B cell (primary cell): ENCODE measurements around the gene GNAS. TPM values are rescaled to one million over a fixed set of nuclear protein-coding genes. Genes with fewer than 3 reads are reported as not detected.

Source experiments
- ATAC-seq: fragments of 200-7000 bp; cut with Tn5 transposase; one replicate; pipeline ENCODE4 v1.10.0; 2021; ENCODE audit warnings: low read depth, mild to moderate bottlenecking, moderate number of reproducible peaks, moderate library complexity
- CTCF ChIA-PET: fragments of 350-600 bp; sonication (Branson Sonifier 250); formaldehyde crosslinking; loops from one replicate; lab custom pipeline; 2021; ENCODE audit warnings: antibody characterized with exemption, inconsistent platforms; lab: Charles Lee
- POLR2A ChIA-PET: fragments of 350-600 bp; sonication (Branson Sonifier 250); formaldehyde crosslinking; loops from one replicate; lab custom pipeline; 2021; ENCODE audit warnings: antibody characterized with exemption; lab: Charles Lee
- DNase-seq: peaks from one replicate; pipeline ENCODE4 v3.0.0; 2013
- H2AFZ ChIP-seq: 2 replicates; pipeline ENCODE4 v1.6.1; 2012; ENCODE audit warnings: mild to moderate bottlenecking, low read depth, low read length; ENCODE audit not compliant: insufficient read depth, poor library complexity, severe bottlenecking
- H3K27ac ChIP-seq, 2 donors: 1 replicate in 1 of 2; 2 replicates in 1 of 2; pipeline ENCODE4 v1.5.1; 2012 to 2013; ENCODE audit warnings: low read length in 2 of 2, mild to moderate bottlenecking in 2 of 2, moderate library complexity in 1 of 2
- H3K27me3 ChIP-seq, 4 experiments: fragments of 200-600 bp in 1 of 4; sonication (generic) in 1 of 4; replicated peaks in 1 of 4; 1 replicate in 2 of 4; 2 replicates in 2 of 4; pipeline versions ENCODE4 v1.6.1 to v1.7.0; 2013 to 2016; ENCODE audit warnings: low read length in 3 of 4, mild to moderate bottlenecking in 2 of 4, mixed read lengths in 1 of 4, moderate library complexity in 1 of 4; ENCODE audit not compliant: insufficient read depth in 4 of 4, control insufficient read depth in 3 of 4; ENCODE audit errors: control extremely low read depth in 1 of 4
- H3K36me3 ChIP-seq, 2 experiments: replicated peaks in 1 of 2; 1 replicate in 1 of 2; 2 replicates in 1 of 2; pipeline versions ENCODE4 v1.6.1 to v1.7.1; 2013; ENCODE audit warnings: low read length in 1 of 2; ENCODE audit not compliant: insufficient read depth in 2 of 2, control insufficient read depth in 1 of 2; ENCODE audit errors: control extremely low read depth in 1 of 2, extremely low read depth in 1 of 2
- H3K4me1 ChIP-seq, 2 donors: fragments of 200-600 bp in 1 of 2; sonication (generic) in 1 of 2; 1 replicate in 1 of 2; 2 replicates in 1 of 2; pipeline versions ENCODE4 v1.5.1 to v1.6.1; 2013 to 2017; ENCODE audit warnings: low read length in 2 of 2; ENCODE audit not compliant: control insufficient read depth in 2 of 2, insufficient read depth in 2 of 2
- H3K4me2 ChIP-seq: replicated peaks from 2 replicates; pipeline ENCODE3; 2012; ENCODE audit warnings: mild to moderate bottlenecking, low read depth, low read length; ENCODE audit not compliant: poor library complexity, severe bottlenecking
- H3K4me3 ChIP-seq, 5 experiments: fragments of 200-600 bp in 1 of 5; sonication (generic) in 1 of 5; 1 replicate in 3 of 5; 2 replicates in 2 of 5; pipeline versions ENCODE4 v1.5.1 to v1.7.0; 2011 to 2016; ENCODE audit warnings: low read length in 4 of 5, mild to moderate bottlenecking in 4 of 5, low read depth in 2 of 5, control low read depth in 1 of 5, moderate library complexity in 1 of 5; ENCODE audit not compliant: insufficient read depth in 1 of 5; ENCODE audit errors: control extremely low read depth in 1 of 5, extremely low read depth in 1 of 5
- H3K79me2 ChIP-seq: fragments of 200-600 bp; sonication (generic); one replicate; pipeline ENCODE4 v1.6.0; 2016; ENCODE audit warnings: low read length; ENCODE audit not compliant: control insufficient read depth, insufficient read depth
- H3K9ac ChIP-seq: fragments of 200-600 bp; sonication (generic); 2 replicates; pipeline ENCODE4 v1.6.1; 2017; ENCODE audit warnings: mild to moderate bottlenecking, low read length, moderate library complexity
- H3K9me3 ChIP-seq, 3 donors: one replicate each; pipeline versions ENCODE4 v1.6.1 to v1.7.1; 2013; ENCODE audit warnings: low read length in 2 of 3; ENCODE audit not compliant: control insufficient read depth in 2 of 3, insufficient read depth in 1 of 3; ENCODE audit errors: control extremely low read depth in 1 of 3
- H4K20me1 ChIP-seq: 2 replicates; pipeline ENCODE4 v1.6.0; 2012; ENCODE audit warnings: mild to moderate bottlenecking, low read length; ENCODE audit not compliant: insufficient read depth, control insufficient read depth, poor library complexity, severe bottlenecking
- H3K27ac Mint-ChIP-seq: one replicate; pipeline ENCODE4 v1.8.0; 2021; ENCODE audit warnings: mixed read lengths
- H3K27me3 Mint-ChIP-seq: one replicate; pipeline ENCODE4 v1.8.0; 2021; ENCODE audit warnings: mixed read lengths
- H3K4me1 Mint-ChIP-seq: one replicate; pipeline ENCODE4 v1.8.0; 2021; ENCODE audit warnings: mixed read lengths
- H3K4me3 Mint-ChIP-seq: one replicate; pipeline ENCODE4 v1.8.0; 2021; ENCODE audit warnings: mixed read lengths
- H3K9me3 Mint-ChIP-seq: one replicate; pipeline ENCODE4 v1.8.0; 2022; ENCODE audit warnings: mixed read lengths; ENCODE audit not compliant: insufficient read depth
- EZH2 ChIP-seq: IDR thresholded peaks from 2 replicates; pipeline ENCODE4 v1.6.1; 2012; ENCODE audit warnings: borderline replicate concordance, low read depth, mild to moderate bottlenecking, moderate library complexity, low read length; ENCODE audit not compliant: insufficient read depth, poor library complexity, severe bottlenecking
- WGBS: methylation state at CpG from one replicate; pipeline ENCODE4 v1.1.5; 2013; ENCODE audit warnings: missing lambda C conversion rate; ENCODE audit not compliant: insufficient coverage; 5-methylcytosine and 5-hydroxymethylcytosine counted together
- intact Hi-C: fragments of 100-400 bp; cut with micrococcal nuclease; formaldehyde crosslinking; loops from one replicate; pipeline ENCODE4 v1.10.0; 2022
- polyA plus RNA-seq: library from polyadenylated mRNA; depleted of rRNA; stranded (reverse); fragments of >200 nt; gene quantifications from 2 replicates; pipeline ENCODE4 v1.2.3, GENCODE V29; 2012
- total RNA-seq, 2 donors: library from RNA; stranded (reverse); fragments of 120-200 nt in 1 of 2; gene quantifications; 1 replicate in 1 of 2; 2 replicates in 1 of 2; pipeline versions ENCODE4 v1.2.3 to v1.2.4, GENCODE V29; 2013 to 2022
- TF ChIP-seq, protein P1 (sequence below): fragments of 200-600 bp; IDR thresholded peaks from one replicate; pipeline ENCODE4 v1.8.0; 2022; ENCODE audit warnings: antibody characterized with exemption, mild to moderate bottlenecking

The GNAS gene
- total and polyA plus RNA-seq, 2 donors (not counting 1 experiment from before 2014, with no cell fraction given), result 714 to 1,181 TPM

DNA sequence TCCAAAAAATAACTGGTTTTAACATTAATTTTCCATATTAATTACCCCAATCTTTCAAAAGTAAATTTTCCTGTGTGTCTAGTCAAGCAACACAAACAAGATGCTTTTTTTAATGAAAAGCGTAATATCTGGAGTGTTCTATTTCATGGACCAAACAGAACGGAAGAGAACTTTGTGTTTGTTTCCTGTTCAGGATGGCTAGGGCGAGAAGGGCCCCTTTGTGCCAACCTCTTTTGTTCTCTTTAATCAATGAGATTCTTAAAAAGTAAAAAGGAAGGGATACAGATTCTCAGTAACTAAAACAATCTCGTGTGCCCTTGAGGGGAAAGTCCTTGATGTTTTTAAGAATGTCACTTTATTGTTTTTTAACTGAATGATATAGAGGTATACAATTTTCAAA is 55.7 kb downstream of the GNAS start:
- intact Hi-C loops, result loop anchor here (1.0 to 5.0 kb wide), 4 partner anchors 97 to 601 kb away; partner anchors contain the start of genes ATP5F1E, RAB22A and ZNF831
- WGBS, result no CpG with 5 or more reads among the region's 4 CpGs
- peak overlapping the region; percentile 2 to 54 (median 33) for H3K4me3 ChIP-seq

DNA sequence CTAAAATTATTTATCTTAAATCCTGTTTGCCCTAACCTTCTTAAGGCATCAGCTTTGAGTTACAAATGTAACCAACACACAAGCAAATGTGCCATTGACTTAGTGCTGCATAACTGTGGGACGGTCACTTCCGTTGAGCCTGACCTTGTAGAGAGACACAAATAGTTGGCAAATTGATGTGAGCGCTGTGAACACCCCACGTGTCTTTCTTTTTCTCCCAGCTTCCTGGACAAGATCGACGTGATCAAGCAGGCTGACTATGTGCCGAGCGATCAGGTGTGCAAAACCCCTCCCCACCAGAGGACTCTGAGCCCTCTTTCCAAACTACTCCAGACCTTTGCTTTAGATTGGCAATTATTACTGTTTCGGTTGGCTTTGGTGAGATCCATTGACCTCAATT is 56.4 kb downstream of the GNAS start:
- intact Hi-C loops, result loop anchor here (1.0 to 5.0 kb wide), 4 partner anchors 96 to 602 kb away; partner anchors contain the start of genes ATP5F1E, RAB22A and ZNF831
- H3K79me2 ChIP-seq, result peaks cover 48% of the 10 kb centered on the region
- H3K4me3 Mint-ChIP-seq, result peak overlapping the region; percentile 19
- peaks cover 24 to 37% of the 10 kb centered on the region in 2 donors for H3K4me1 ChIP-seq
- H3K27ac Mint-ChIP-seq, result no peak overlapping the region
- peak overlapping the region in 1 of 5 experiments; percentile 54 for H3K4me3 ChIP-seq
- WGBS, result 96% methylated on average over 7 of the region's 9 CpGs
- no peaks in the 10 kb centered on the region for H3K27me3 Mint-ChIP-seq
- no peak for TF ChIP-seq EZH2
- TF ChIP-seq, protein P1, sequence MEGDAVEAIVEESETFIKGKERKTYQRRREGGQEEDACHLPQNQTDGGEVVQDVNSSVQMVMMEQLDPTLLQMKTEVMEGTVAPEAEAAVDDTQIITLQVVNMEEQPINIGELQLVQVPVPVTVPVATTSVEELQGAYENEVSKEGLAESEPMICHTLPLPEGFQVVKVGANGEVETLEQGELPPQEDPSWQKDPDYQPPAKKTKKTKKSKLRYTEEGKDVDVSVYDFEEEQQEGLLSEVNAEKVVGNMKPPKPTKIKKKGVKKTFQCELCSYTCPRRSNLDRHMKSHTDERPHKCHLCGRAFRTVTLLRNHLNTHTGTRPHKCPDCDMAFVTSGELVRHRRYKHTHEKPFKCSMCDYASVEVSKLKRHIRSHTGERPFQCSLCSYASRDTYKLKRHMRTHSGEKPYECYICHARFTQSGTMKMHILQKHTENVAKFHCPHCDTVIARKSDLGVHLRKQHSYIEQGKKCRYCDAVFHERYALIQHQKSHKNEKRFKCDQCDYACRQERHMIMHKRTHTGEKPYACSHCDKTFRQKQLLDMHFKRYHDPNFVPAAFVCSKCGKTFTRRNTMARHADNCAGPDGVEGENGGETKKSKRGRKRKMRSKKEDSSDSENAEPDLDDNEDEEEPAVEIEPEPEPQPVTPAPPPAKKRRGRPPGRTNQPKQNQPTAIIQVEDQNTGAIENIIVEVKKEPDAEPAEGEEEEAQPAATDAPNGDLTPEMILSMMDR, result no peak
- H3K9ac ChIP-seq, result no peak overlapping the region
- ChIA-PET CTCF (no interaction called here), POLR2A (interaction anchor here (0.6 kb wide), 1 partner anchor 17 kb away, joined by 3 read pairs; no protein-coding TSS in a partner anchor)
- DNase-seq, result peak; percentile 5
- peaks cover 3 to 67% of the 10 kb centered on the region in 2 experiments for H3K36me3 ChIP-seq
- peaks cover 51% of the 10 kb centered on the region for H3K4me1 Mint-ChIP-seq
- H3K27ac ChIP-seq, result peak overlapping the region; percentile 94 to 97
- H4K20me1 ChIP-seq, result no peaks in the 10 kb centered on the region
- H3K4me2 ChIP-seq, result peak overlapping the region; percentile 81
- H3K27me3 ChIP-seq, result no peaks in the 10 kb centered on the region
- no peak for ATAC-seq
- no peaks in the 10 kb centered on the region for H3K9me3 Mint-ChIP-seq
- H3K9me3 ChIP-seq, result no peaks in the 10 kb centered on the region
- H2AFZ ChIP-seq, result no peak overlapping the region

More for the DNA sequence above, 55.7 kb downstream of the GNAS start:
- Histone ChIP-seq H3K36me3 (peaks cover 3 to 74% of the 10 kb centered on the region in 2 experiments), H4K20me1 (peaks cover 4% of the 10 kb centered on the region), H3K4me2 (peak overlapping the region; percentile 81), H3K79me2 (peaks cover 55% of the 10 kb centered on the region), H3K9ac (peak overlapping the region; percentile 66), H3K9me3 (no peaks in the 10 kb centered on the region), H3K27ac (peak overlapping the region; percentile 94 to 97), H3K4me1 (peaks cover 24 to 37% of the 10 kb centered on the region in 2 donors), H2AFZ (no peak overlapping the region), H3K27me3 (no peaks in the 10 kb centered on the region)
- no peak for DNase-seq
- ATAC-seq, result no peak
- ChIA-PET POLR2A (interaction anchor here (0.6 to 1.2 kb wide), 6 partner anchors 19 to 124 kb away, joined by 3 to 7 read pairs (median 3); partner anchors contain the start of gene ATP5F1E), CTCF (interaction anchor here (0.6 to 1.6 kb wide), 5 partner anchors 19 to 314 kb away, joined by 3 to 6 read pairs (median 3); partner anchors contain the start of gene ATP5F1E)
- no peaks in the 10 kb centered on the region for H3K27me3 Mint-ChIP-seq
- no peaks in the 10 kb centered on the region for H3K9me3 Mint-ChIP-seq
- TF ChIP-seq, protein P1, result no peak
- TF ChIP-seq EZH2, result no peak
- peak overlapping the region; percentile 85 for H3K4me3 Mint-ChIP-seq
- peaks cover 56% of the 10 kb centered on the region for H3K4me1 Mint-ChIP-seq
- H3K27ac Mint-ChIP-seq, result peak overlapping the region; percentile 94
